Measurements from ENCODE around the gene MBOAT1.

Gene MBOAT1

DNA sequence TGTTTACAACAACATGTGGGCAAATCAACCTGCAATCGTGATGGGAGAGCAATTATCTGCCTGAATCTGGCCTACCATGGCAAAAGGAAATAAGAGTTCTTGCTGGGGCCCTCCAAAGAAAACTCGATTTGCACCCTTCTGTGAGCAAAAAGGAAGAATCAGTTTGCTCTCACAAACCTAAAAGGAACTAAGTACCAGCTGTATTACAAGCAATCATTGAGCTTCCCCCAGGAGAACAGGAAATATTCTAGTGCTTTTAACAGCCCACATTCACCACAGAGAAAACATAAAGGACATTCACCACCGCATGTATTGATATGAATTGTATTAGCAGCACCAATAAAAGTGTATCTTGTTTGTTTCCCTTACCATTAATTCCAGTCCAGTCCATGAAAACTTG, 75.0 kb downstream of the MBOAT1 start:
- ATAC-seq = no peak
- TF ChIP-seq OSR1 (CRISPR knock-in tag; IDR thresholded peaks at IDR 0.05) = no peak
- no peak for TF ChIP-seq PPARA (CRISPR knock-in tag; IDR thresholded peaks at IDR 0.05; ENCODE audit: borderline replicate concordance)
- no peak for TF ChIP-seq BACH2 (CRISPR knock-in tag; IDR thresholded peaks at IDR 0.05; ENCODE audit: borderline replicate concordance)
- no peak for TF ChIP-seq ZNF70 (CRISPR knock-in tag; IDR thresholded peaks at IDR 0.05)
- TF ChIP-seq SNAI2 (CRISPR knock-in tag; IDR thresholded peaks at IDR 0.05) = no peak
- TF ChIP-seq ARNTL (CRISPR knock-in tag; IDR thresholded peaks at IDR 0.05; ENCODE audit: borderline replicate concordance, low read depth) = no peak

GRCh38 chr6:20135677-20136268, 76.5 kb downstream of the MBOAT1 start:
- no peak for TF ChIP-seq ZNF565 (CRISPR knock-in tag; conservative IDR thresholded peaks at IDR 0.05; ENCODE audit: low read depth)
- TF ChIP-seq BACH2 (CRISPR knock-in tag; IDR thresholded peaks at IDR 0.05; ENCODE audit: borderline replicate concordance) = no peak
- no peak for TF ChIP-seq ZNF70 (CRISPR knock-in tag; IDR thresholded peaks at IDR 0.05)
- TF ChIP-seq ARNTL (CRISPR knock-in tag; IDR thresholded peaks at IDR 0.05; ENCODE audit: borderline replicate concordance, low read depth) = no peak
- no peak for TF ChIP-seq TOX (CRISPR knock-in tag; IDR thresholded peaks at IDR 0.05; ENCODE audit: borderline replicate concordance)
- no peak for TF ChIP-seq TCF4 (CRISPR knock-in tag; IDR thresholded peaks at IDR 0.05; ENCODE audit: borderline replicate concordance)
- TF ChIP-seq, protein P1, sequence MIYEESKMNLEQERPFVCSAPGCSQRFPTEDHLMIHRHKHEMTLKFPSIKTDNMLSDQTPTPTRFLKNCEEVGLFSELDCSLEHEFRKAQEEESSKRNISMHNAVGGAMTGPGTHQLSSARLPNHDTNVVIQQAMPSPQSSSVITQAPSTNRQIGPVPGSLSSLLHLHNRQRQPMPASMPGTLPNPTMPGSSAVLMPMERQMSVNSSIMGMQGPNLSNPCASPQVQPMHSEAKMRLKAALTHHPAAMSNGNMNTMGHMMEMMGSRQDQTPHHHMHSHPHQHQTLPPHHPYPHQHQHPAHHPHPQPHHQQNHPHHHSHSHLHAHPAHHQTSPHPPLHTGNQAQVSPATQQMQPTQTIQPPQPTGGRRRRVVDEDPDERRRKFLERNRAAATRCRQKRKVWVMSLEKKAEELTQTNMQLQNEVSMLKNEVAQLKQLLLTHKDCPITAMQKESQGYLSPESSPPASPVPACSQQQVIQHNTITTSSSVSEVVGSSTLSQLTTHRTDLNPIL (CRISPR knock-in tag; IDR thresholded peaks at IDR 0.05; ENCODE audit: low read depth) = no peak
- no peak for ATAC-seq

DNA sequence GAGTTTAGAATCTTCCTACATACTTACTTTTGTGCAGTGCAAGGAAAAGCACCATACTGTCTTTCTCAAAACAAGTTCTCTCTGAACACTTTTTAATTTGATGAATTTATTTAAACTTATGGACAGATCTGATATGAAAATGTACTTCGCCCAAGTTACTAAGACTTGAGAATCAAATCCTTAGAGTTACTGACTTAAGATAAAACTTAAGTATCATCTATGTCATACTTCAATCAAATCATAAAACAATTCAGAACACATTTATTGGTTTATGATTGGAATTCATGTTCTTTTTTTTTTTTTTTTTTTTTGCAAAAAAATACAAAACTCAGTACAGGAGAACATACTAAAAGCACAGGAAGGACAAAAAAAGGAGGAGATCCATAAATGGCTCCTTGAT, 77.7 kb downstream of the MBOAT1 start:
- no peak for TF ChIP-seq ESRRG (CRISPR knock-in tag; IDR thresholded peaks at IDR 0.05)
- no peak for TF ChIP-seq GLIS3 (CRISPR knock-in tag; IDR thresholded peaks at IDR 0.05)
- TF ChIP-seq TSHZ2 (CRISPR knock-in tag; IDR thresholded peaks at IDR 0.05) = no peak
- TF ChIP-seq, protein P2, sequence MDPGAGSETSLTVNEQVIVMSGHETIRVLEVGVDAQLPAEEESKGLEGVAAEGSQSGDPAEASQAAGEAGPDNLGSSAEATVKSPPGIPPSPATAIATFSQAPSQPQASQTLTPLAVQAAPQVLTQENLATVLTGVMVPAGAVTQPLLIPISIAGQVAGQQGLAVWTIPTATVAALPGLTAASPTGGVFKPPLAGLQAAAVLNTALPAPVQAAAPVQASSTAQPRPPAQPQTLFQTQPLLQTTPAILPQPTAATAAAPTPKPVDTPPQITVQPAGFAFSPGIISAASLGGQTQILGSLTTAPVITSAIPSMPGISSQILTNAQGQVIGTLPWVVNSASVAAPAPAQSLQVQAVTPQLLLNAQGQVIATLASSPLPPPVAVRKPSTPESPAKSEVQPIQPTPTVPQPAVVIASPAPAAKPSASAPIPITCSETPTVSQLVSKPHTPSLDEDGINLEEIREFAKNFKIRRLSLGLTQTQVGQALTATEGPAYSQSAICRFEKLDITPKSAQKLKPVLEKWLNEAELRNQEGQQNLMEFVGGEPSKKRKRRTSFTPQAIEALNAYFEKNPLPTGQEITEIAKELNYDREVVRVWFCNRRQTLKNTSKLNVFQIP (CRISPR knock-in tag; IDR thresholded peaks at IDR 0.05; ENCODE audit: borderline replicate concordance, low read depth) = no peak
- TF ChIP-seq PPARA (CRISPR knock-in tag; IDR thresholded peaks at IDR 0.05; ENCODE audit: borderline replicate concordance) = no peak
- no peak for ATAC-seq

- no peak for ATAC-seq
- no peak for TF ChIP-seq ARNTL (CRISPR knock-in tag; IDR thresholded peaks at IDR 0.05; ENCODE audit: borderline replicate concordance, low read depth)
- TF ChIP-seq CSDC2 (CRISPR knock-in tag; IDR thresholded peaks at IDR 0.05) = no peak
- no peak for TF ChIP-seq GLIS3 (CRISPR knock-in tag; IDR thresholded peaks at IDR 0.05)
- no peak for TF ChIP-seq ZC3H10 (CRISPR knock-in tag; IDR thresholded peaks at IDR 0.05)
- TF ChIP-seq CSRNP3 (CRISPR knock-in tag; IDR thresholded peaks at IDR 0.05) = no peak
- TF ChIP-seq, protein P1 (CRISPR knock-in tag; IDR thresholded peaks at IDR 0.05; ENCODE audit: low read depth) = no peak
- no peak for TF ChIP-seq SNAI2 (CRISPR knock-in tag; IDR thresholded peaks at IDR 0.05)
- TF ChIP-seq, protein P2 (CRISPR knock-in tag; IDR thresholded peaks at IDR 0.05; ENCODE audit: borderline replicate concordance, low read depth) = no peak
- no peak for TF ChIP-seq ZNF565 (CRISPR knock-in tag; conservative IDR thresholded peaks at IDR 0.05; ENCODE audit: low read depth)
- TF ChIP-seq ZFP30 (CRISPR knock-in tag; IDR thresholded peaks at IDR 0.05) = no peak
- TF ChIP-seq TSHZ2 (CRISPR knock-in tag; IDR thresholded peaks at IDR 0.05) = no peak
- TF ChIP-seq BACH2 (CRISPR knock-in tag; IDR thresholded peaks at IDR 0.05; ENCODE audit: borderline replicate concordance) = no peak
- no peak for TF ChIP-seq ZFP3 (CRISPR knock-in tag; IDR thresholded peaks at IDR 0.05)
- no peak for TF ChIP-seq TCF4 (CRISPR knock-in tag; IDR thresholded peaks at IDR 0.05; ENCODE audit: borderline replicate concordance)
- TF ChIP-seq OSR1 (CRISPR knock-in tag; IDR thresholded peaks at IDR 0.05) = no peak
- TF ChIP-seq ZNF70 (CRISPR knock-in tag; IDR thresholded peaks at IDR 0.05) = no peak
Observed at GRCh38 chr6:20129290-20130088, 82.8 kb downstream of the MBOAT1 start.

Measured in SK-N-SH treated with all-trans-retinoic acid at 6 μM for 48 hours (cell line).